ENCODE data around the gene HLA-E. TPM values are rescaled to one million over a fixed set of nuclear protein-coding genes. Genes with fewer than 3 reads are reported as not detected.
"Not testable (repeated sequence)": the region's sequence is repeated elsewhere in the genome, so short reads cannot be mapped to it uniquely, and the experiment has no call there.

Gene HLA-E
- total RNA-seq, 1 experiment from 2014 or later, result 125 TPM

DNA sequence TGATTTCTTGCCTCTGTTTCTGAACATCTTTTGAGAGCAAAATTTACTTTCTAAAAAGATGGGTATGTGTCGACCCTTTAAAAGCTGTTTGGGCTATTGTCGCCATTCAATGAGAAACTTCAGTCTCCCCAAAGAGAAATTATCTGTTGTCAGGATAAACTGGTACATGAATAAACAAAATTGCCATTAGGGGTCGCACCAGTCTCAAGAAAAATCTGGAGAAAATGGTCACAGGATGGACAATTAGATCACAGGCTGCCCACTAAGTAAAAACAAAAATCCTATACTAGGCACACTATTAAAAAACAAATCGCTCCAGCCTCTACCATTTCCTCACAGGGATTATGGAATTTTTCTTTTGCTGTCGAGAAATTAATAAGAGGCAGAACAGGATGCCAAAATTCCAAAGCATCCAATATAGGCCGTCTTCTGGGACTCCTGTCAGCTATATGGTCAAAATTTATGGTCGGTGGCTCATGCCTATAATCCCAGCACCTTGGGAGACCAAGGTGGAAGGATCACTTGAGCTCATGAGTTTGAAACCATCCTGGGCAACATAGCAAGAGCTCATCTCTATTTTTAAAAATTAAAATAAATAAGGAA lies 5.5 kb upstream of the HLA-E start:
- DNase-seq, result peak; percentile 45 to 56
- ChIA-PET CTCF (interaction anchor here (0.6 to 1.8 kb wide), 7 partner anchors 48 to 604 kb away, joined by 3 to 9 read pairs (median 3); no protein-coding TSS in a partner anchor), POLR2A (ENCODE audit: unreplicated experiment) (interaction anchor here (0.6 kb wide), 1 partner anchor 286 kb away, joined by 4 read pairs; no protein-coding TSS in a partner anchor)
- intact Hi-C loops (cut with micrococcal nuclease; ENCODE audit: unreplicated experiment), result loop anchor here (1.0 to 5.0 kb wide), 10 partner anchors 61 to 709 kb away; partner anchors contain the start of genes DHX16 and VARS2
- Histone ChIP-seq H3K27ac (no peak overlapping the region), H3K4me3 (no peak overlapping the region), H3K9me3 (ENCODE audit: insufficient read depth, low read depth) (no peaks in the 10 kb centered on the region), H3K4me2 (no peak overlapping the region), H2AFZ (no peak overlapping the region), H3K4me1 (replicated peaks; ENCODE audit: insufficient read depth) (no peaks in the 10 kb centered on the region; the same call in 1 of the 2 replicates), H3F3A (ENCODE audit: insufficient read depth, low read depth) (peaks cover 3% of the 10 kb centered on the region; the same call in 1 of the 2 replicates), H3K79me2 (ENCODE audit: low read depth) (no peaks in the 10 kb centered on the region), H3K36me3 (ENCODE audit: low read depth) (no peaks in the 10 kb centered on the region), H3K27me3 (ENCODE audit: insufficient read depth, low read depth) (peaks cover 30% of the 10 kb centered on the region), H3K9me2 (ENCODE audit: insufficient read depth) (no peaks in the 10 kb centered on the region), H4K20me1 (ENCODE audit: insufficient read depth) (no peaks in the 10 kb centered on the region)
- no TSS peak for BruUV-seq (replicated peaks)
- no peak for TF ChIP-seq EZH2 (IDR thresholded peaks at IDR 0.05; ENCODE audit: low read depth)
- TF ChIP-seq, protein P1, sequence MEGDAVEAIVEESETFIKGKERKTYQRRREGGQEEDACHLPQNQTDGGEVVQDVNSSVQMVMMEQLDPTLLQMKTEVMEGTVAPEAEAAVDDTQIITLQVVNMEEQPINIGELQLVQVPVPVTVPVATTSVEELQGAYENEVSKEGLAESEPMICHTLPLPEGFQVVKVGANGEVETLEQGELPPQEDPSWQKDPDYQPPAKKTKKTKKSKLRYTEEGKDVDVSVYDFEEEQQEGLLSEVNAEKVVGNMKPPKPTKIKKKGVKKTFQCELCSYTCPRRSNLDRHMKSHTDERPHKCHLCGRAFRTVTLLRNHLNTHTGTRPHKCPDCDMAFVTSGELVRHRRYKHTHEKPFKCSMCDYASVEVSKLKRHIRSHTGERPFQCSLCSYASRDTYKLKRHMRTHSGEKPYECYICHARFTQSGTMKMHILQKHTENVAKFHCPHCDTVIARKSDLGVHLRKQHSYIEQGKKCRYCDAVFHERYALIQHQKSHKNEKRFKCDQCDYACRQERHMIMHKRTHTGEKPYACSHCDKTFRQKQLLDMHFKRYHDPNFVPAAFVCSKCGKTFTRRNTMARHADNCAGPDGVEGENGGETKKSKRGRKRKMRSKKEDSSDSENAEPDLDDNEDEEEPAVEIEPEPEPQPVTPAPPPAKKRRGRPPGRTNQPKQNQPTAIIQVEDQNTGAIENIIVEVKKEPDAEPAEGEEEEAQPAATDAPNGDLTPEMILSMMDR (conservative IDR thresholded peaks at IDR 0.05), result peak; percentile 74

DNA sequence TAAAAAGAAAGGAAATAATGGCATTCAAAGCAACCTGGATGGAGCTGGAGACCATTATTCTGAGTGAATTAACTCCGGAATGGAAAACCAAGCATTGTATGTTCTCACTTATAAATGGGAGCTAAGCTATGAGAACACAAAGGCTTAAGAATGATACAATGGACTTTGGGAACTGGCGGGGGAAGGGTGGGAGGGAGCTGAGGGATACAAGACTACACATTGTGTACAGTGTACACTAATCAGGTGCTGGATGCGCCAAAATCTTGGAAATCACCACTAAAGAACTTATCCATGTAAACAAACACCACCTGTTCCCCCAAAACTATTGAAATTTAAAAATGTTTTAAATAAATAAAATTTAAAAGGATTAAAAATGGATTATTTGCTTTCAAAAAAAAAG lies 4.1 kb upstream of the HLA-E start:
- intact Hi-C loops (cut with micrococcal nuclease; ENCODE audit: unreplicated experiment), result no loop called here
- POLR2A ChIA-PET (ENCODE audit: unreplicated experiment), result interaction anchor here (0.6 kb wide), 2 partner anchors 48 to 187 kb away, joined by 5 to 47 read pairs; no protein-coding TSS in a partner anchor
- CTCF ChIA-PET, result interaction anchor here (0.6 to 1.0 kb wide), 3 partner anchors 24 to 97 kb away, joined by 3 to 4 read pairs (median 3); no protein-coding TSS in a partner anchor
- 0 out of 2 replicates have a peak, but pooled peaks cover 1% of the 10 kb centered on the region for H4K20me1 ChIP-seq (ENCODE audit: insufficient read depth)
- no TSS peak for BruUV-seq (replicated peaks)
- no peak overlapping the region for H2AFZ ChIP-seq
- H3K36me3 ChIP-seq (ENCODE audit: low read depth), result no peaks in the 10 kb centered on the region
- no peaks in the 10 kb centered on the region for H3K9me3 ChIP-seq (ENCODE audit: insufficient read depth, low read depth)
- H3K79me2 ChIP-seq (ENCODE audit: low read depth), result 0 out of 2 replicates have a peak, but pooled peaks cover under 1% of the 10 kb centered on the region
- H3K4me2 ChIP-seq, result no peak overlapping the region
- DNase-seq, result no peak
- peaks cover 2% of the 10 kb centered on the region for H3K4me1 ChIP-seq (replicated peaks; ENCODE audit: insufficient read depth)
- H3K4me3 ChIP-seq, result no peak overlapping the region
- peaks cover 17% of the 10 kb centered on the region for H3K27me3 ChIP-seq (ENCODE audit: insufficient read depth, low read depth)
- TF ChIP-seq, protein P1 (conservative IDR thresholded peaks at IDR 0.05), result no peak
- TF ChIP-seq EZH2 (IDR thresholded peaks at IDR 0.05; ENCODE audit: low read depth), result no peak
- no peak overlapping the region for H3K27ac ChIP-seq
- peaks cover 3% of the 10 kb centered on the region; the same call in 1 of the 2 replicates for H3F3A ChIP-seq (ENCODE audit: insufficient read depth, low read depth)
- no peaks in the 10 kb centered on the region for H3K9me2 ChIP-seq (ENCODE audit: insufficient read depth)

- H3K79me2 ChIP-seq (ENCODE audit: low read depth), result 0 out of 2 replicates have a peak, but pooled peaks cover 8% of the 10 kb centered on the region
- CTCF ChIA-PET, result no interaction called here
- POLR2A ChIA-PET (ENCODE audit: unreplicated experiment), result no interaction called here
- peaks cover 8% of the 10 kb centered on the region for H3K4me1 ChIP-seq (replicated peaks; ENCODE audit: insufficient read depth)
- H2AFZ ChIP-seq, result no peak overlapping the region
- H3K27ac ChIP-seq, result no peak overlapping the region
- DNase-seq, result no peak
- intact Hi-C loops (cut with micrococcal nuclease; ENCODE audit: unreplicated experiment), result no loop called here
- 0 out of 2 replicates have a peak, but pooled peaks cover 9% of the 10 kb centered on the region for H4K20me1 ChIP-seq (ENCODE audit: insufficient read depth)
- H3F3A ChIP-seq (ENCODE audit: insufficient read depth, low read depth), result 0 out of 2 replicates have a peak, but pooled peaks cover 3% of the 10 kb centered on the region
- peaks cover 18% of the 10 kb centered on the region; the same call in 1 of the 2 replicates for H3K36me3 ChIP-seq (ENCODE audit: low read depth)
- no TSS peak for BruUV-seq (replicated peaks)
- H3K9me3 ChIP-seq (ENCODE audit: insufficient read depth, low read depth), result no peaks in the 10 kb centered on the region
- TF ChIP-seq EZH2 (IDR thresholded peaks at IDR 0.05; ENCODE audit: low read depth), result no peak
- TF ChIP-seq, protein P1 (conservative IDR thresholded peaks at IDR 0.05), result no peak
- no peaks in the 10 kb centered on the region for H3K27me3 ChIP-seq (ENCODE audit: insufficient read depth, low read depth)
- H3K4me3 ChIP-seq, result no peak overlapping the region
- H3K4me2 ChIP-seq, result no peak overlapping the region
- no peaks in the 10 kb centered on the region for H3K9me2 ChIP-seq (ENCODE audit: insufficient read depth)
These were observed 1.4 kb upstream of the HLA-E start for GRCh38 chr6:30487926-30488325.

DNA sequence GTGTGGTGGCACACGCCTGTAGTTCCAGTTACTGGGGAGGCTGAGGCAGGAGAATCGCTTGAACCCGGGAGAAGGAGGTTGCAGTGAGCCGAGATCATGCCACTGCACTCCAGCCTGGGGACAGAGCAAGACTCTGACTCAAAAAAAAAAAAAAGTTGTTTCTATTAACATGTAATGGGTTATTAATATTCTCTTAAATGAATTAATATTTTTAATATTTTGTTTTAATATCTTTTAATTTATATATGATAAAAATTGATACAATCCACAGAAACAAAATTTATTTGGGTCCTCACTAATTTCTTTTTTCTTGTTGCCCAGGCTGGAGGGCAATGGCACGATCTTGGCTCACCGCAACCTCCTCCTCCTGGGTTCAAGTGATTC lies 620 bp upstream of the HLA-E start:
- H3K27me3 ChIP-seq (ENCODE audit: insufficient read depth, low read depth); CTCF ChIA-PET; H3K9me3 ChIP-seq (ENCODE audit: insufficient read depth, low read depth); H3K9me2 ChIP-seq (ENCODE audit: insufficient read depth); DNase-seq; POLR2A ChIA-PET (ENCODE audit: unreplicated experiment); BruUV-seq (replicated peaks); H3K79me2 ChIP-seq (ENCODE audit: low read depth); H4K20me1 ChIP-seq (ENCODE audit: insufficient read depth); H3K4me1 ChIP-seq (replicated peaks; ENCODE audit: insufficient read depth); H3F3A ChIP-seq (ENCODE audit: insufficient read depth, low read depth): not testable (repeated sequence)
- Histone ChIP-seq H2AFZ (peak overlapping the region; percentile 83), H3K27ac (peak overlapping the region; percentile 89), H3K4me3 (peak overlapping the region; percentile 93; the same call in 1 of the 2 replicates), H3K4me2 (peak overlapping the region; percentile 83), H3K36me3 (ENCODE audit: low read depth) (peaks cover 18% of the 10 kb centered on the region; the same call in 1 of the 2 replicates)
- intact Hi-C loops (cut with micrococcal nuclease; ENCODE audit: unreplicated experiment), result loop anchor here (1.0 kb wide), 3 partner anchors 39 to 103 kb away; no protein-coding TSS in a partner anchor
